ENCODE measurements around the gene REEP1. TPM values are rescaled to one million over a fixed set of nuclear protein-coding genes. Genes with fewer than 3 reads are reported as not detected.
"Not testable (repeated sequence)": the region's sequence is repeated elsewhere in the genome, so short reads cannot be mapped to it uniquely, and the experiment has no call there.

REEP1 gene
- total RNA-seq, 1 experiment from 2014 or later = 4.1 TPM

DNA sequence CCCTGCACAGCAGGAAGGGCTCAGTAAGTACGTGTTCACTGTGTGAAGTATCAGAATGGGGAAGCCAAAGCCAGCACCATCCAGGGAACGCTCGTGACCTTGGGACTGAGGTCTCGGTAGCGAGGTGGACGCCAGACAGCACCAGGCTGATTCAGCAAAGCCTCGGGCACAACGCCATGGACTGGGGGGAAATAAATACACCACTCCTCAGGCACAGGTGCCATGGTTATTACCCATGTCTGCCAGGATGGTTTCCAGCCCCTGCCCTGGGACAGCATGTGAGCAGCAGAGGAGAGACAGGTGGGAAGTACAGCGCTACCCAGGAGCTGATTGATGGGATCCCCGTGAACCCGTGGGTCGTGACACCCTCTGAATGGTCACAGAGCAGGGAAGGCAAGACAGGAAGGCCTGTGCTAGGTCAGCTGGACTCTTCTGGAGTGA is 53.0 kb downstream of the REEP1 start:
- DNase-seq (ENCODE audit: low read depth) = no peak

DNA sequence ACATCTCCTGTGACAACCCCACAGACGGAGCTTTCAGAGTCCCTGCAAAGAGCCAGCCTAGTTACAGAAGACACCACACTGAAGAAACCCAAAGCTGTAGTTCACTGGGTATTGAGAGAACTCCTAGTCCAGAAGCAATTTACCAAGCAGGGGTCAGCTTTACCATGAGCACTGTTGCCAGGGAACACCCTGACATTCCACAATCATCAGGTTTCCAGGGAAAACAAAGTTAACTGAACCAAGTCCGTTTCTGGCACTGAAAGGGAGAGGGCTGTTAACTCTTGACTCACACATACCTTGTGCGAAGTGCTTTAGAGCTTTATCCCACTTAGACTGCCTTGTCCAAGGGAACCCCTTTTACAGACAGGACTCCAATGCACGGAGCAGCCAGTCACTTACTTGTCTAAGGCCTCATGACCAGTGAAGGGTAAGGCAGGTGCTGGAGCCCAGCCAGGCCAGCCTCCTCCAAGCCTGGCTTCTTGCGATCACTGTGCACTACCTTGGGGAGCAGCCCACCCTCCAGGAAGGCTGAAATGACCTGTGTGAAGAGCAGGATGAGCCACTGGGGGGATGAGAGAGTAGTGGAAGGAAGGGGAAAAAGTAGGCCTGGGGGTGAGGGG is 53.9 kb downstream of the REEP1 start:
- peak; percentile 83 for DNase-seq (ENCODE audit: low read depth)

DNA sequence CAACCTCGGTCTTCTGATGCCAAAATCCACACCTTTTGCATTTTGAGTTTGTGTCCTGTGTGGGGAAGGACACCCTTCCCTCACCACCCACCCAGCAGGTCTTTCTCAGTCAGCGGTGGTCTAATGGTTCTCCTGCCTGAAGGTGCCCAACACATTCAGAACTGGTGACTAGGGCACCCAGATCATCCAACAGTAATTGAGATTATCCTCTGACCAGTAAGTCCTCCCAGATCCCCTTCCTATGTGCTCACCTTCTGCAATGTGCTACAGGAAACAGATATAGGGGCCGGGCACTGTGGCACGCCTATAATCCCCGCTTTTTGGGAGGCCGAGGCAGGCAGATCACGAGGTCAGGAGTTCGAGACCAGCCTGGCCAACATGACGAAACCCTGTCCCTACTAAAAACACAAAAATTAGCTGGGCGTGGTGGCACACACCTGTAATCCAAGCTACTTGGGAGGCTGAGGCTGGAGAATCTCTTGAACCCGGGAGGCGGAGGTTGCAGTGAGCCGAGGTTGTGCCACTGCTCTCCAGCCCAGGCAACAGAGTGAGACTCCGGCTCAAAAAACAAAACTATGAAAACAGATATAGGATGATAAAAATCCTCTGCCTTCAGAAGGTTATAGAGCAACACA is 56.2 kb downstream of the REEP1 start:
- no peak for DNase-seq (ENCODE audit: low read depth)

DNA sequence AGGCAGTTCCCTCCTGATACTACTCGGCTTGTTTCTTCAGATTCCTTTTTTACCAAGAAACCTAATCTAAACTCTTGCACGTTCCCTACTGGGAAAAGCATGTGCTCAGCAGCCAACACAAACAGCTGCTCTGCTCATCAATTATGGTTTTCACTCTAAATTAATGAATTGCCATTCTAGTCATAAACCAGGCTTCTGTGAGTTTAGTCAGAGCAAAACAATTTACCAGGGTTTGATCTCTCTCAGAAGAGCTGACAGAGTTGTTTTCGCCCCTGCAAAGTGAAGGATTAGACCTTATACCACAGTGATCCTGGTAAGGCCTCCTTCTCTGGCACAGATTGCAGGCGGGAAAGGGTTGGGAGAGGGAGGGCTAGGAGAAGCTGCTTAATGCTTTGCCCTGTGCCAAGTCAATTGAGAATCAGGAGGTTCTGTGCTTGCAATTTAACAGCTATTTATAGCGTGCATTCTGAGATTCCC is 57.2 kb downstream of the REEP1 start:
- DNase-seq (ENCODE audit: low read depth) = peak; percentile 28

DNA sequence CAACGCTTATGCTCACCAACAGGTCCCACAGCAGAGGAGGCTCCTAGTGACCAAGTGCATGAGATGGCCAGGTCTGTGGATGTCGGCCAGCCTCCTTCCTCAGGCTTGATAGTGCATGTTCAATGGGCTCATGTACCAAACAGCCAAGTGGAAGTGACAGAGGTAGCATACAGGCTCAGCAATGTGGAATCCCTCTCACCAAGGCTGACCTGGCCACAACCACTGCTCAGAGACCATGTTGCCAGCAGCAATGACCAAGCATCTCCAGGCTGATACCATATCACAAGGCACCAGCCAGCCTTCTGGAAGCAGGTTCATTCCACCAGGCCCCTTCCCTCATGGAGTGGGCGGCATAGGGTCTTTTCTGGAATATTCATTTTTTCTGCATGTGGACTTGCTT is 61.5 kb downstream of the REEP1 start:
- DNase-seq (ENCODE audit: low read depth) = no peak

DNA sequence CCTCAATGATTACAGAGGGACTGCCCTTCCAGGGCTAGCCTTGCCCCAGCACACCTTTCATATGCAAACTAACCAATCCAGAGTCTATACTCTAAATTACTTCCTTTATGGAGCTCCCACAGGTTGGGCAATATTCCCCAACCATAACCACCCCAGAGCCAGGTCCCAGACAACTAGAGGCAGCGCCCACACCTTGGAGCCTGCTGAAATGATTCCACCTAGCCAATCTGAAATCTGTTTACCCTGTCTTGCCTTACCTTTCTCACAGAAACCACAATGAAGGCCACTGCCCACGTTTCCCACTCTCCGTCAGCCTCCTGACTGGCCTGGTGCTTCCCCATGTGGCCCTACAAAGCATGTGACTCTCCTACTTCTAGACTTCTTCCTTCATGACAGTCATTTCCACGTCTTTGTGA is 62.0 kb downstream of the REEP1 start:
- DNase-seq (ENCODE audit: low read depth) = no peak

DNA sequence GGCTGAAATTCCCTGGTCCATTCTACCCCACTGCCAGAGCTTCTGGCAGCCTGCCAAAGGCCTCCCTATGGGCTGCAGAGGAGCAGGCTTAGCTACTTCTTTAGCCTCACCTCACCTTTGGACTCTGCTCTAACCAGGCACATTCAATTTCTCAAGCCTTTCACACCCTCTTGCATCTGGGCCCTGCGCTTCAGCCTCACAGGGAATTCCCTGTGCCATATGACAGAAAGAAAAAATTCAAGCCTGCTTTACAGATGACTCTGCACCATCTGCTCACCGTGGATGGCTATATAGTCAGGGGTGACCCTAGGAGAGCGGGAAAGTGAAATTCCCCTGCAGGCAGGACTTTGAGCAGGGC is 62.5 kb downstream of the REEP1 start:
- DNase-seq (ENCODE audit: low read depth) = peak; percentile 64

DNA sequence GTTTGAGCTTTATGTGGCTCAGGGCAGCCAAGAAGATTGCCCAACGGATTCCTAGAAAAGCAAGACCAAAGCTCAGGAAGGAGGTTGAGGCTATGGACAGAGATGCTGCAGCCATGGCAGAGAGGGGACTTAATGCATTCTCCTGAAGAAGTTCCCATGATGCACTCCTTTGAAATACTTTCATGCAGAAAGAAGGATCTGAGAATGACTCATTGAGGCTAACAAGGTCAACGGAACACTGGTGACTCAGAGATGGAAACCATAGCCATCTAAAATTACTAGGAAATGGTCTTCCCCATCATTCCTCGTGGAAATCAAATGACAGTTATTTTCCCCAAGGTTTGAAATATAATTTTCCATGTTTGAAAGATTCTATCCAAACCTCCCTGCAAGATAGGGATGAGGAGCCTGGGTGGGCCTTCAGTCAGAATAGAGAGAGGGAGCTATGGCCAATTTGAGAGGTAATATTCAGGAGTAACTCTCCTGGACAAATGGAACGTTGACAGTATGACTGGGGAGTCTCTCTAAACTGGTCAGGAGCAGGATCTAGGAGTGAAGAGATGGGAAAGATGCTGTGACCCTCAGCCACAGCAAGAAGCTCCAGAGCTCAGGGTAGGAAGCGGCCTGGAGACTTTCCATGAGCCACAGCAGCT is 63.0 kb downstream of the REEP1 start:
- peak; percentile 77 for DNase-seq (ENCODE audit: low read depth)

DNA sequence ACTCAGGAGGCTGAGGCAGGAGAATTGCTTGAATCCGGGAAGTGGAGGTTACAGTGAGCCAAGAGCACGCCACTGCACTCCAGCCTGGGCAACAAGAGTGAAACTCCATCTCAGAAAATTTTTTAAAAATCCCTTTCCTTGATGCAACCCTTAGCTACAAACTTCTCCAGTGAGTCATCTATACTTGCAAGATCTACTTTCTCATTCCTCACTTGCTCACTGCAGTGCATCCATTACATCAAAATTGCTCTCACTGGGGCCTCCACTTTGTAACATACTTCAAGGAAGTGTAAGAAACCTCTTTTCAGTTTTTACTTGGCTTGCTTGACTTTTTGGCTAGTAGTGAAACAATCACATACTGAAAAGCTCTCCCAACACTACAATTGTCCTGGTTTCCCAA is 65.3 kb downstream of the REEP1 start:
- DNase-seq (ENCODE audit: low read depth) = no peak

DNA sequence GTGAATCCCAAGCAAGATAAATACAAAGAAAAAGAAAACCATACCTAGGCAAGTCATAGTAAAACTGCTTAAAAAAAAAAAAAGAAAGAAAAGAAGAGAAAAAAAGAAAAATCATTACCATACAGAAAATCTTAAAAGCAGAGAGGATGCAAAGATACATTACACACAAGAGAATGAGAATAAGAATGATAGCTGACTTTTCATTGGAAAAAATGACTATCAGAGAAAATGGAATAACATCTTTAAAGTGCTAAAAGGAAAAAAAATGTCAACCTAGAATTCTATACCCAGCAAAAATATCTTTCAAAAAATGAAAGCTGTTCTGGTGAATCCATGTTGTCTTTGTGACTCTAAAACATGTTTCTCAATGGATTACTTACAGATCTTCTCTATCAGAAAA is 66.2 kb downstream of the REEP1 start:
- DNase-seq (ENCODE audit: low read depth) = no peak

DNA sequence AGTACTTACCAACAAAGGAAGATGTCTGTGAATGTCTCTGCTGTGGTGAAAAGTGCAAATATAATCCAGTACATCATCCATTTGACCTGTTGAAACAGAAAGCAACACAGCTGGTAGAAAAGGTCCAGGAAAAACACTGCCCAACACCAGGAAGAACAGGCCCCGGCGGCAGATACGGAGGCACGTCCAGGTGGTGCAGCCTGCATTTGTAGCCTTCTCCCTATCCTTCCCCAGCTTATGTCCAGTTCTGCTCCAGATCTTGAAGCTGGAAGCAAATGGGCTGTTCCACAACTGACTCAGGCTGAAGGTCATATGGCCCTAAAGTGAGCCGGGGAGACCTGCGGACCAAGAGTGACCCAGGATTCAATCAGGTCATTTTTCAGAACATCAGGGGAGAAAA is 73.5 kb downstream of the REEP1 start:
- no peak for DNase-seq (ENCODE audit: low read depth)

DNA sequence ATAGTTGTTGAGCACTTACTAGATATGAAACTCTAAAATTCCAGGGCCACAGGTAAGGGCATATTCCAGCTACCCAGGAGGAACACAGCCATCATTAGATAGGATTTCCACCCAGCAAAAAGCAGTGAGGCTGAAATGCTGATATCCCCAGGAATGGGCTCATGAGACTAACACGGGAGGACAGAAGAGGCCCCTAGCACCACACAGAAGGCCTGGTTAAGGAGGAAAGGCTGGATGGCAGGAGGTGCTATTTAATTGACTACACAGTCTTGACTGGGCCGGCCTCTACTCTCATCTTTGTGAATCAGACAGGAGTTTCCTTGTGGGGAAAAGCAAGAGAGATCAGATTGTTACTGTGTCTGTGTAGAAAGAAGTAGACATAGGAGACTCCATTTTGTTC is 76.4 kb downstream of the REEP1 start:
- no peak for DNase-seq (ENCODE audit: low read depth)

DNA sequence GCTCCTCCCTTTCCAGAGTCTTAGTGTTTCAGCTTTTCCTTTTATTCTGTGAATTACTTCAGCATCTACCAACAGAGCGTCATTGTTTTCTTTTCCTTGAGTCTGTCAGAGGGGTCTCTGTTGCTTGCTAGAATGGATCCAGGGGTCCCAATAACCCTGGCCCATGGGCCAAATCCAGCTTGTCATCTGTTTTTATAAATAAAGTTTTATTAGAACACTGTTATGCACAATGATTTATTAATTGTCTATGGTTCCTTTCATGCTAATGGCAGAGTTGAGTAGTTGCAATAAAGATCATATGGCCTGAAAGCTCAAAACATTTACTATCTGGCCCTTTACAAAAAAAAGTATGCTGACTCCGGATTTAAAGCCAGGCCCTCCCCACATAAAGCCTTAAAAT is 79.3 kb downstream of the REEP1 start:
- DNase-seq (ENCODE audit: low read depth) = no peak

DNA sequence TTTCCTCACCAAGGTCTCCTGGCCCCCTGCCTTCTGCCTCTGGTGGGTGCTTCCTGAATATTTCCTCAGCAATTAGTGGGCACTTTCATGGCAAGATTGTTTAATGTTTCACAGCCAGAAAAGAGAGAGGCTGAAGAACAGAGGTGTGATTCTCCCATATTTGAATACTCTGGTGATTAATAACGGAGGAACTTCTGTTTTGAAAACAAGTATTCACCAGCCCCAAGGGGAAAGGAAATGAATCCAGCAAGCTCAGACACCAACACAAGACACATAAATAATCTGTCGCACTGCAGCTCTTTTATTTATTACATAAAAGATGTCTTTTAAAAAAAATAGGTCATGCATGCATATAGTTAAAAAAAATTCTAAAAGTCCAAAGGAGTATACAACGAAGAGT is 80.4 kb downstream of the REEP1 start:
- no peak for DNase-seq (ENCODE audit: low read depth)

DNA sequence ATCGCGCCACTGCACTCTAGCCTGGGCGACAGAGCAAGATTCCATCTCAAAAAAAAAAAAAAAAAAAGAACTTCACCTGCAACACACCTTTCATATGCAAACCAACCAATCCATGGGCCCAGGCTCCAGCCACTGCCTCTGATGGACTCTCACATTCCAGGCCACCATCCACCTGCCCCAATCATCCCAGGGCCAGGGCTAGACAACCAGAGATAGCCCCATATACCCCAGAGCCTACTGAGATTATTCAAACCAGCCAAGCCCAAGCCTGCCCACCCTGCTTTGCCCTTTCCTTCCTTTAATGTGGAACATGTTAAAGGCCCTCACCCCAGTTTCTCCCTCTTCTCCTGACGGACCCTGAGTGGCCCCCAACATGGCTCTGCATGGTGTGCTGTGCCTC is 81.1 kb downstream of the REEP1 start:
- no peak for DNase-seq (ENCODE audit: low read depth)

DNA sequence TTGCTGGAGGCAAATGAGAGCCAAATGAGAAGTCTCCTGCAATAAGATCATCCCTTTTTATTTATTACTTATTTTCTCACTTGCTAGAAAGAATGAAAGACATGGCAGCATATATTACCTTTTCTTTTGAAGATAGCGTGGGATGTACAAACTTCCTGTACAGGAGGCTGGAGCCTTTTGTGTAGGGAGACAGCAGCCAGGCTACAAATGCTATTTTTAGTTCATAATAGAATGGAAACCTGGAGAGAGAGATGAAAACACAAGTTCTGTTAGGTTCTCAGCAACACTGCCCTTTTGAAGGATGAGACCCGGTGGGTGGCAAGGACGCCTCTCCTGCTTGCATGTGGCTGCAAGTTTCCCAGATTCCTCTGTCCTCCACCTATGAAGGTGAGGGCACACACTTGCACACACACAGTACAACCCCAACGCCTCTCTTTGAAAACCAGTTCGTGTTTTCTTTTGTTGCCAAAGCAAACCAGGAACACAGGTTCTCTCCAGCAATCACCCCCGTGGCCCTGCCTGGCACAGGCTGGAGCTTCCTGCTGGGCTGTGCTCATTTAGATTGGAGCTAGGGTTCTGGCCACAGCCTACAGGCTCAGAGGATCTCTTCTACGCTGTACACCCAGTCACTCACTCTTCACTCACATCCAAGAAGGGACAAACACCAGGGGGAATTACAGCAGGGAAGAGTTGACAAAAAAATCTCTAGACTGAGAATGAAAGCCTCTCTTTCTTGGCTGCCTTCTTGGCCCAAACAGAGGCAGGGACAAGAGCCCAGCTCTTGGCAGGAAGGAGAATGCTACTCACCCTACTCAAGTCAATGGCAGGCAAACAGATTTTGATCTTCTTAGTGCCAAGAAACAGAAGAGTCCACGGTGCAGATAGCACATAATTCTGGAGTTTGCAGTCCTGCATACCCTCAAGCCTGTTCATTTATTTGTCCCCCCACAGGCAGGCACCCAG is 82.6 kb downstream of the REEP1 start:
- no peak for DNase-seq (ENCODE audit: low read depth)

DNA sequence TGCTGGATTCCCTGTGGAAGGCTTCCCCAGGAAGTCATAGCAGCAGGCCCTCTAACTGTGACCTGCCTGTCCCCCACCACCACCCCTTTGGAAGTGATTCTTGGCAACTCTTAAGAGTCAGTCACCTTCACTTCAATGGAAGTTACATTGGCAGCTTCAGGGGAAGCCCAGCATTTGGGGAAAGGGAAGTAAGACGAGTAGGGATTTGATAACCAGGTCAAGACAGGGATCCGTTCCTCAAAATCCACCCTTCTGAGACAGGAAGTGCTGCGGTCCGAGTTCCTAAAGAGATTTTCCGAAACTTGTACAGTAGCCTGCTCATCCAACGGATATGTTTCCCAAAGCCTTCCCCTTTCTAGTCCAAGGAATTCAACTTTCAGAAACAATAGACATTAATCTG is 84.0 kb downstream of the REEP1 start:
- DNase-seq (ENCODE audit: low read depth) = no peak

DNA sequence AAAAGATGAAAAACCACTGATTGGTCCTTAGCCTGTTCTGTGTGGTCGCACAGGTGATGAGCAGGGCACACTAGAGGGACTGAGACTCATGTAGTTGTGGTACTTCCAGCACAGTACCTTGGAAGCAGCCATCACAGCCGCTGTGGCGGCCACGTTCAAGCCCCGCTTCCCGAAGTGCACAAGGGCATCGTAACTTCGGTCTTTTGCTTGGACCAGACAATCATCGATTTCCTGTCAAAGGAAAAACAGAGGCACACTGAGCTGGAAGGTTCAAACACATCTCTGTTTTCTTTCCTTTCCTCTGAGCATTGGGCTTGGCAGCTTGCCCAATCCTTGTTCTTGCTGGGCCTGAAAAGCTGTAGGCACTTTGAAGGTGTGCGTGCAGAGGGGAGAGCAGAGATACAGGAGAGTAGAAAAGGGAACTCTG is 85.6 kb downstream of the REEP1 start:
- DNase-seq (ENCODE audit: low read depth) = no peak

DNA sequence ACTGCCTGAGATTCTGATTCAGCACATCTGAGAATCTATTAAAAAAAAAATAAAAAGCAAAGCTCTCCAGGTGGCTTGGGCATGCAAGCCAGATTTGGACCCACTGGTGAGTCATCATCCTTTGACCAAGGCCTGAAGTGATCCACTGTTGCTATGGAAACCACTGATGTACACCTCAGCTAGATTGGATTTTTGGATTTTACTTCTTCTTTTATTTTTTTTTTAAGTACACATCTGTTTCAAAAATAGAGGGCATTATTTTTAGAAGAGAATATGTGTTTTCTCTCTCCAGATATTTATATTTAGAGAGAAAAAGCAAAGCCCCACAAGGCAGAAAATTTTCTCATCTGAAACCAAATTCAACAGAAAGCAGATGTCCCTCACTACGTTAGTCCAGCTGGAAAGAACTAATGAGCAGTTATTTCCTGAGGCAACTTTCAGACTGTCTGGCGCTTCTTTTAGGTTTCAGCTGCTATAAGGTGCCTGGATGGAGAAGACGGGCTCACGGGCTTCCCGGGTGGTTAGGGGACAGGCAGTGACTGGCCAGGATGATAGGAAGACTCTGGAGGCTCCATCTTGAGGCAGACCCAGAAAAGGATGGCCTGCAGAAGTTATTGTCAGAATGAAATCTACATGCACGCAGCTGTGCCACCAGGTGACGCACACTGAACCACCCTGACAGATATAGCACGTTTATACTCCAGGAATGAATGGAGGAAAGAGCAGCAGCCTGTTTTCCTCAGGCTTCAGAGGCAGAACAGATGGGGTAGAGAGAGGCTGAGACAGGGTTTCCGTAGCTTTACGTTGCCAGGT is 87.6 kb downstream of the REEP1 start:
- peak; percentile 85 for DNase-seq (ENCODE audit: low read depth)

DNA sequence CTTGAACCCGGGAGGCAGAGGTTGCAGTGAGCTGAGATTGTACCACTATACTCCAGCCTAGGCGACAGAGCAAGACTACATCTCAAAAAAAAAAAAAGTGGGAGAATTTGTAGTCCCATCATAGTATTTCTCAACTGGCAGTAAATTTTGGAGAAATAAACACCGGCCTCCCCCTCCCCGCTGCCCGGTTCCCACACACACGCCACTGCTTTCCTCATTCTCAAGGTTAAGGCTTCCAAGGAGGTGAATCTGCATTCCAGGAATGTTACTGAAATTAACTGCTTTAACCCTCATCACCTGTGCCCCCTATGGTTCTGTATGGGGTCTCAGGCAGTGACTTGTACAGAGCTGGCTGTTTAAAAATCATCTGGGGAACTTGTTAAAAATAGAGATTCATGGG is 88.2 kb downstream of the REEP1 start:
- DNase-seq (ENCODE audit: low read depth) = no peak

DNA sequence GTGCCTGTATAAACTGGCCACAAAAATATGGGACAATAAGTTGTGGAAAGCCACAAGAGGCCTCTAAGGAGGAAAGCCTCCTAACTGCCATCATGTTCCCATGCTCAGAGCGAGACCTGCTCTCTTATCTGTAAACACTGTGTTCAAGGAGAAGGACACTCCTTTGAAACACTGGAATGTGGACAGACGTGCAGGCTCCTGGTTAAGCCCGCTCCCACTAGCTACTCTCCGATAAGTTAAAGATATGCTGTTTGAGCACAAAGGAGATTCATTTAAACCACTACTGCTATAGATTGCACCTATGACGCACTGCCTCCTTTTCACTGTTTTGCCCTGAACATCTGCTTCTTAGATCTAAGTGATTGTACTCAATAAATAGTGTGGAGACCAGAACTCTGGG is 92.2 kb downstream of the REEP1 start:
- DNase-seq (ENCODE audit: low read depth) = not testable (repeated sequence)

Measured in Daoy (cell line).